Measurements from ENCODE around the gene BCL2L11. TPM values are rescaled to one million over a fixed set of nuclear protein-coding genes. Genes with fewer than 3 reads are reported as not detected.

Gene BCL2L11
- total and polyA plus RNA-seq, 11 donors: 1.9 to 16.2 (median 6.9) TPM

- WGBS, 4 donors: 0 to 1% (median 0%) methylated on average over 26 to 92 of the region's 92 CpGs
- TF ChIP-seq, protein P1, sequence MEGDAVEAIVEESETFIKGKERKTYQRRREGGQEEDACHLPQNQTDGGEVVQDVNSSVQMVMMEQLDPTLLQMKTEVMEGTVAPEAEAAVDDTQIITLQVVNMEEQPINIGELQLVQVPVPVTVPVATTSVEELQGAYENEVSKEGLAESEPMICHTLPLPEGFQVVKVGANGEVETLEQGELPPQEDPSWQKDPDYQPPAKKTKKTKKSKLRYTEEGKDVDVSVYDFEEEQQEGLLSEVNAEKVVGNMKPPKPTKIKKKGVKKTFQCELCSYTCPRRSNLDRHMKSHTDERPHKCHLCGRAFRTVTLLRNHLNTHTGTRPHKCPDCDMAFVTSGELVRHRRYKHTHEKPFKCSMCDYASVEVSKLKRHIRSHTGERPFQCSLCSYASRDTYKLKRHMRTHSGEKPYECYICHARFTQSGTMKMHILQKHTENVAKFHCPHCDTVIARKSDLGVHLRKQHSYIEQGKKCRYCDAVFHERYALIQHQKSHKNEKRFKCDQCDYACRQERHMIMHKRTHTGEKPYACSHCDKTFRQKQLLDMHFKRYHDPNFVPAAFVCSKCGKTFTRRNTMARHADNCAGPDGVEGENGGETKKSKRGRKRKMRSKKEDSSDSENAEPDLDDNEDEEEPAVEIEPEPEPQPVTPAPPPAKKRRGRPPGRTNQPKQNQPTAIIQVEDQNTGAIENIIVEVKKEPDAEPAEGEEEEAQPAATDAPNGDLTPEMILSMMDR (IDR thresholded peaks at IDR 0.05): no peak
- TF ChIP-seq POLR2A (IDR thresholded peaks at IDR 0.05): no peak
- DNase-seq (peak; percentile 88 to 92 (median 89)), ATAC-seq (peak; percentile 61 to 77 (median 68))
- intact Hi-C loops (cut with DNase I): loop anchor here in 3 of 10 donors (5.0 kb wide), 1 partner anchor 39 kb away; no protein-coding TSS in a partner anchor
- H3K36me3 ChIP-seq: peaks cover 0 to 42% (median 25%) of the 10 kb centered on the region in 9 donors
- peaks cover 0 to 23% (median 0%) of the 10 kb centered on the region in 9 donors for H3K27me3 ChIP-seq
- peak overlapping the region; percentile 80 to 93 (median 89) for H3K27ac ChIP-seq
- H3K4me1 ChIP-seq: peaks cover 0 to 55% (median 40%) of the 10 kb centered on the region in 12 donors
- no peaks in the 10 kb centered on the region for H3K9me3 ChIP-seq
- peak overlapping the region; percentile 40 to 98 (median 86) for H3K4me3 ChIP-seq
These were observed 2.1 kb downstream of the BCL2L11 start for GRCh38 chr2:111122631-111123421.

DNA sequence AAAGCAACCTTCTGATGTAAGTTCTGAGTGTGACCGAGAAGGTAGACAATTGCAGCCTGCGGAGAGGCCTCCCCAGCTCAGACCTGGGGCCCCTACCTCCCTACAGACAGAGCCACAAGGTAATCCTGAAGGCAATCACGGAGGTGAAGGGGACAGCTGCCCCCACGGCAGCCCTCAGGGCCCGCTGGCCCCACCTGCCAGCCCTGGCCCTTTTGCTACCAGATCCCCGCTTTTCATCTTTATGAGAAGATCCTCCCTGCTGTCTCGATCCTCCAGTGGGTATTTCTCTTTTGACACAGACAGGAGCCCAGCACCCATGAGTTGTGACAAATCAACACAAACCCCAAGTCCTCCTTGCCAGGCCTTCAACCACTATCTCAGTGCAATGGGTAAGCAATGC lies 3.0 kb downstream of the BCL2L11 start:
- Histone ChIP-seq H3K4me1 (peaks cover 0 to 45% (median 31%) of the 10 kb centered on the region in 12 donors), H3K4me3 (peak overlapping the region in 5 of 12 donors; percentile 82 to 98 (median 95)), H3K27me3 (peaks cover 0 to 17% (median 0%) of the 10 kb centered on the region in 9 donors), H3K36me3 (peaks cover 0 to 51% (median 27%) of the 10 kb centered on the region in 9 donors), H3K27ac (no peak overlapping the region), H3K9me3 (no peaks in the 10 kb centered on the region)
- ATAC-seq (no peak), DNase-seq (no peak)
- intact Hi-C loops (cut with DNase I): loop anchor here in 3 of 10 donors (5.0 kb wide), 1 partner anchor 39 kb away; no protein-coding TSS in a partner anchor
- TF ChIP-seq, protein P1 (IDR thresholded peaks at IDR 0.05): no peak
- no peak for TF ChIP-seq POLR2A (IDR thresholded peaks at IDR 0.05)
- WGBS, 4 donors: 92 to 93% (median 93%) methylated on average over 7 of the region's 7 CpGs

DNA sequence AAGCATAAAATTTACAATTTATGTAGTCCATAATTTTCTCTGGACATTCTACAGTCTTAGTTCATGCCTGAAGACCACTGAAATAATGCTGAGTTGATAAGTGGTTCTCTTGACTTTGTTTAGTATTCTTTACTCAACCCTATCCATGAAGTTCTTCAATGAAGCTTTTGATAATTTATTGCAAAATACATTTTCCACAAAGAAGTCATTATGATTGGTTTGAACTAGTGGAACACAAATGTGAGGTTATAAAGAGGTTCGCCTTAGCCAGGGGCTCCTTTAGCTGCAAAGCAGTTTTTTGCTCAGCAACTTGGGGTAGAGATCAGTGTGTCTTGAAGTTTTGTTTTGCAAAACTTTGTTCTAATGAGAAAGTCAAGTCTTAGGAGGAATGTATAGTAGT lies 5.9 kb downstream of the BCL2L11 start:
- 91 to 100% (median 96%) methylated on average over 1 of the region's 1 CpG for WGBS, 4 donors
- Histone ChIP-seq H3K27me3 (no peaks in the 10 kb centered on the region), H3K4me3 (no peak overlapping the region), H3K27ac (no peak overlapping the region), H3K36me3 (peaks cover 0 to 69% (median 40%) of the 10 kb centered on the region in 9 donors), H3K9me3 (no peaks in the 10 kb centered on the region), H3K4me1 (peaks cover 0 to 23% (median 11%) of the 10 kb centered on the region in 12 donors)
- ATAC-seq (no peak), DNase-seq (no peak)
- intact Hi-C loops (cut with DNase I): no loop called here
- TF ChIP-seq, protein P1 (IDR thresholded peaks at IDR 0.05): no peak
- no peak for TF ChIP-seq POLR2A (IDR thresholded peaks at IDR 0.05)

GRCh38 chr2:111127351-111127750 lies 6.6 kb downstream of the BCL2L11 start:
- H3K27ac ChIP-seq: no peak overlapping the region
- H3K4me3 ChIP-seq: no peak overlapping the region
- DNase-seq: no peak
- H3K36me3 ChIP-seq: peaks cover 0 to 69% (median 40%) of the 10 kb centered on the region in 9 donors
- no peak for TF ChIP-seq POLR2A (IDR thresholded peaks at IDR 0.05)
- TF ChIP-seq, protein P1 (IDR thresholded peaks at IDR 0.05): no peak
- intact Hi-C loops (cut with DNase I): no loop called here
- H3K4me1 ChIP-seq: peaks cover 0 to 23% (median 8%) of the 10 kb centered on the region in 12 donors
- no peaks in the 10 kb centered on the region for H3K9me3 ChIP-seq
- 71 to 85% (median 81%) methylated on average over 4 of the region's 4 CpGs for WGBS, 4 donors
- ATAC-seq: no peak
- H3K27me3 ChIP-seq: no peaks in the 10 kb centered on the region

Data from heart left ventricle (tissue), 16 donors.